Stimulated activated memory B cell treated with anti-CD40 and anti-IgM and Interleukin-4, amounts not matched to agents 10 μg/mL and 1 μg/mL and 100 μg/mL, for 72 hours (primary cell): ENCODE measurements around the gene CADM2.
"Not testable (repeated sequence)": the region's sequence is repeated elsewhere in the genome, so short reads cannot be mapped to it uniquely, and the experiment has no call there.

Experiments used
- ATAC-seq: fragments of 150-1000 bp; cut with Tn5 transposase; 2 replicates; pipeline ENCODE4 v1.10.0; 2021
- H3K27ac Mint-ChIP-seq: one replicate; pipeline ENCODE4 v1.8.0; 2022; ENCODE audit warnings: mild to moderate bottlenecking, mixed read lengths
- H3K27me3 Mint-ChIP-seq: one replicate; pipeline ENCODE4 v1.8.0; 2022; ENCODE audit warnings: mixed read lengths
- H3K36me3 Mint-ChIP-seq: one replicate; pipeline ENCODE4 v1.8.0; 2022; ENCODE audit warnings: mixed read lengths
- H3K4me1 Mint-ChIP-seq: one replicate; pipeline ENCODE4 v1.8.0; 2022; ENCODE audit warnings: mixed read lengths
- H3K4me3 Mint-ChIP-seq: one replicate; pipeline ENCODE4 v1.8.0; 2022; ENCODE audit warnings: mild to moderate bottlenecking, moderate library complexity, mixed read lengths
- H3K9me3 Mint-ChIP-seq: one replicate; pipeline ENCODE4 v1.8.0; 2022; ENCODE audit warnings: mixed read lengths

Gene CADM2

DNA sequence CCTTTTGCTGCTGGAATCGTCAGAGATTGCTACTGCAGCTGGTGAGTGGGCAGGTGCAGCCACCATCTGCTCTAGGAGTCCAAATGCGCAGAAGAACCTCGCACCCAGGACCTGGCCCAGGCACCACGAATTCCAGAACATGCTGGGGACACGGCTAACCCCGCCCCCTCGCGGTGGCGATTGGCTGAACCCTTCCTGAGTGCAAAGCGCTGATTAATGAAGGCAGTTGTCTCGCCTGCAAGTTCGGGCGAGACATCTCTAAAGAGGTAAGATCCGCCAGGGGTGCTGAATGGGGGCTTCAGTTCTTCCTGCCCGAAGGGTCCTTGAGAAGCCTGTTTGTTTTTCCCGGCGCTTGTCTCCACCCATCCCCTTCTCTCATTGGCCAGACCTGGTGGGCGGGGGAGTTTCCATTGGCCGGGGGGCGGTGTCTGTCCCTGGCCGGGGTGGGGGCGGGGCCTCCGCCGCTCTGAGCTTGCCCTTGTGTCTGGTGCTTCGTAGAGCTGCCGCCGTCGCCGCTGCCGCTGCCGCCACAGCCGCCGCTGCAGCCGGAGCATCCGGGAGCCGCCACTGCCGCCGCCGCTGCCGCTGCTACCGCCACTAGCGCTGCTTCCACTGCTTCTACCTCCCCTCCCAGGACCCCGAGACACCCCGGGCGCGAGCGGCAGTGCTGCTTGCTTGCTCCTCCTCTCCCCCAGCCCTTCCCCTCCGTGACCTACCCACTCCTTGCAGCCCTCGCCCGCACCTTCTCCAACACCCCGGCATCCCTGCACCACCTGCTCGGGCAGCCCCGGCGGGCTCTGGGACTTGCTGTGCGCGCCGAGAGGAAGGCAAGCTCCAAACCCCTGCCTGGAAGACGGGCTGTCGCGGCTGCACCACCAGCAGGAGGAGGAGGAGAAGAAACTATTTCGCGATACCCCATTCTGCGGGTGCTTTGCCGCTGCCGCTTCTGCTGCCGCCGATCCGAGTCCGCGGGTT lies at the start of gene CADM2:
TSS of gene CADM2 (plus strand) at position 495 of the 975 bp plus-strand sequence.
- no peaks in the 10 kb centered on the region for H3K36me3 Mint-ChIP-seq
- H3K9me3 Mint-ChIP-seq: no peaks in the 10 kb centered on the region
- peak; percentile 94 for ATAC-seq
- H3K4me3 Mint-ChIP-seq: peak within 1 kb of the TSS; percentile 81
- no peak within 1 kb of the TSS for H3K27ac Mint-ChIP-seq
- peaks cover 63% of the 10 kb centered on the region for H3K27me3 Mint-ChIP-seq
- peaks cover 21% of the 10 kb centered on the region for H3K4me1 Mint-ChIP-seq

DNA sequence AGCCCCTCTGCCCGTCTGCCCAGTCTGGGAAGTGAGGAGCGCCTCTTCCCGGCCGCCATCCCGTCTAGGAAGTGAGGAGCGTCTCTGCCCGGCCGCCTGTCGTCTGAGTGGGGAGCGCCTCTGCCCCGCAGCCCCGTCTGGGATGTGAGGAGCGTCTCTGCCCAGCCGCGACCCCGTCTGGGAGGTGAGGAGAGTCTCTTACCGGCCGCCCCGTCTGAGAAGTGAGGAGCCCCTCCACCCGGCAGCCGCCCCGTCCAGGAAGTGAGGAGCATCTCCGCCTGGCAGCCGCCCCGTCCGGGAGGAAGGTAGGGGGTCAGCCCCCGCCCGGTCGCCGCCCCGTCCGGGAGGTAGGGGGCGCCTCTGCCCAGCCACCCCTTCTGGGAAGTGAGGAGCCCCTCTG lies 40.2 kb upstream of the CADM2 start:
- not testable (repeated sequence) for H3K27ac Mint-ChIP-seq, ATAC-seq, H3K9me3 Mint-ChIP-seq, H3K4me3 Mint-ChIP-seq, H3K36me3 Mint-ChIP-seq, H3K4me1 Mint-ChIP-seq, H3K27me3 Mint-ChIP-seq

DNA sequence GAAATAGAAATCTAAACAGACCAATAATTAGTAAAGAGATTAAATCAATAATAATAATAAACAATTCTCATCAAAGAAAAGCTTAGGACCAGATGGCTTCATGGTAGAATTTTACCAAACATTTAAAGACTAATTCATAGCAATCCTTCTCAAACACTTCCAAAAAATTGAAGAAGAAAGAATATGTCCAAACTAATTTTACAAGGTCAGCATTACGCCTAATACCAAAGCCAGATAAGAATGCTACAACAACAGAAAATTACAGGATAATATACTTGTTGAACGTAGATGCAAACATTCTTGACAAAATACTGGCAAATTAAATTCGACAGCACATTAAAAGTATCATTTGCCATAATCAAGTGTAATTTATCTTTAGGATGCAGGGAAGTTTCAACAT lies 36.1 kb upstream of the CADM2 start:
- no peaks in the 10 kb centered on the region for H3K36me3 Mint-ChIP-seq
- no peak overlapping the region for H3K4me3 Mint-ChIP-seq
- H3K9me3 Mint-ChIP-seq: peaks cover 11% of the 10 kb centered on the region
- no peaks in the 10 kb centered on the region for H3K27me3 Mint-ChIP-seq
- no peak for ATAC-seq
- no peak overlapping the region for H3K27ac Mint-ChIP-seq
- H3K4me1 Mint-ChIP-seq: no peaks in the 10 kb centered on the region

DNA sequence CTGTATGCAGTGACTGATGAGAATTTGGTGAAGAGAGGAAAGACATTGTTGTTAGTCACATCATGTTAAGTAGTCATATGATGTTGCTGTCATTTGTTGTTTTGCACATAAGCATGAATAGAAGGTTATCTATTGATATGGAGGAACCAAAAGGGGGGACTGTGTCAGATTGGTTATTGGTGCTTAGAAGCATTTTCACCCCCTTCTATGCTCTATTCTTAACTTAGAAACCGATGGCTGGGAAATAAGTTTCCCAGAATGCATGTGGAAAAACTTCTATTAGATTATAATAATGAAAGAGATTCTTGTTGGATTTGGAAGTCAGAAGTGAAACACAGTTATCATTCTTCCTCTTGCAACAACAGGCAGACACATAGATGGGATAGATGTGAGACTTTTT lies 33.2 kb upstream of the CADM2 start:
- no peak for ATAC-seq
- no peaks in the 10 kb centered on the region for H3K36me3 Mint-ChIP-seq
- H3K27ac Mint-ChIP-seq: no peak overlapping the region

DNA sequence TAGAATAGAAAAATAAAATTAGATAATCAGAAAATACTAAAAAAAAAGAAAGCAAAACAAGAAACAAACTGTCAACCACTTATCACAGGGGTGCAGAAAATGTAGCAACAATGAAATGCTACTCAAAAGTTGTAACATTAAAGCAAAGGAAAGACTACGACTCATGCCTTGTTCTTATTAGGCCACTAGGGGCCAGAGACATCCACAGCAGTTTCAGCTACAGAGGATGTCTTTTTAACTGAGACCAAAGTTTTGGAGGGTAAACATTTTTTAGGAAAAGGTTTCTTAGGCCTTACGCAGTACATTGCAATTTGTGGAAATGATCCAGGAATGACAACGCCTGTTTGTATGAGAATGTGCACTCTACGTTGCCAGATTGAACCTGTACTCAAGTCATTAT lies 15.4 kb upstream of the CADM2 start:
- no peak overlapping the region for H3K27ac Mint-ChIP-seq
- no peaks in the 10 kb centered on the region for H3K36me3 Mint-ChIP-seq

More for the DNA sequence above, 33.2 kb upstream of the CADM2 start:
- no peaks in the 10 kb centered on the region for H3K4me1 Mint-ChIP-seq
- H3K27me3 Mint-ChIP-seq: no peaks in the 10 kb centered on the region
- H3K9me3 Mint-ChIP-seq: peaks cover 9% of the 10 kb centered on the region
- H3K4me3 Mint-ChIP-seq: no peak overlapping the region

DNA sequence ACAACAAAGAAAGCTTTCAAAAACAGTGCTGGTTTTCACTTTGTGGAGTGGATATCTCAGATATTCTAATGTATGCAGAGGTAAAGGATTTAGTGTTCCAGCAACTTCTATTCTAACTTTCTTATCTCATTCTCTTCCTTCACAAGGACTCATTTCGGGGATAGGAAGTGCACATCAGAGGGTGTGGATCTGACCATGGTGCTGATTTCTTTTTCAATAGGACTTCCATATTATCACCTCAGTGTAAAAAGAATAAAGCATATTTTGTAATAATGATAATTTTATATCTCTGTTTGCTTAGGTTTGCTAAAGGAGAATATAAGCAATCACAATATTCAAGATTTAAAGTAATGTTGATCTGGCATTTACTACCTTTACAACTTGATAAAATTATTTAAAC lies 12.5 kb upstream of the CADM2 start:
- Mint-ChIP-seq H3K4me1 (no peaks in the 10 kb centered on the region), H3K27ac (no peak overlapping the region), H3K9me3 (peaks cover 6% of the 10 kb centered on the region), H3K27me3 (no peaks in the 10 kb centered on the region), H3K4me3 (no peak overlapping the region), H3K36me3 (no peaks in the 10 kb centered on the region)
- ATAC-seq: no peak

More for the DNA sequence above, 15.4 kb upstream of the CADM2 start:
- Mint-ChIP-seq H3K4me3 (no peak overlapping the region), H3K27me3 (no peaks in the 10 kb centered on the region), H3K4me1 (no peaks in the 10 kb centered on the region), H3K9me3 (no peaks in the 10 kb centered on the region)
- no peak for ATAC-seq

DNA sequence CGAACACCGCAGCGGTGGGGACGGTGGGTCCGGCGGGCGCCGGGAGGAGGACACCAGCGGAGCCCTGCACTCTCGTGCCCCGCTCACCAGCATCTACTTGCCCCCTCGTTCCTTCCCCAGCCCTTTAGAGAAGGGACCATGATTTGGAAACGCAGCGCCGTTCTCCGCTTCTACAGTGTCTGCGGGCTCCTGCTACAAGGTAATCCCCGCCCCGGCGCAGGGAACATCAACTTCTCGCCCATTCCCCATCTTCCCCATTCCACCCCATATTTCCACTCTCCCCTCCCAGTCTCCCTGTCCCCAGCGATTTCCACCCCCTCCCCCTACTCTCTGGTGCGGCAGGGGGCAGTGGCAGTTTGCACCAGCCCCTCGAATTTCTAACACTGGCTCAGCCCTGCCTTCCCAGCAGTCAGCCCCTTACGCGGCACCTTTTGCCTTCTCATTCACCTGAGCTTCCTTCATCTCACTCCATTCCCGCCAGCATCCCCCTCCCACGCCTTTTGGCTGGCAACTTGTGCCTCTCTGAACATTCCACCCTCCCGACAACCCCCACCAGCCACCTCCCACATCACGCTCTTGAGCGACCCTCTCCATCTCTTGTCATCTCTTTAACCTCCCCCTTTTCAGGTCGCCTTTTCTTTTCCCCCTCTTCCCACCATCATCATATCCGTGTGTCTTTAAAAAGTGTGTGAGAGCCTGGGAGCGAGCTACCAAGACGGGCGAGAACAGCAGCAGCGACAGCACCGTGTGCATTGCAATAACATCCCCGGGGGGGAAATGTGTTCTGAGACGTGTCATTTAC lies 882 bp downstream of the CADM2 start:
- no peak for ATAC-seq
- no peaks in the 10 kb centered on the region for H3K9me3 Mint-ChIP-seq
- H3K4me1 Mint-ChIP-seq: peaks cover 21% of the 10 kb centered on the region
- peaks cover 63% of the 10 kb centered on the region for H3K27me3 Mint-ChIP-seq
- H3K27ac Mint-ChIP-seq: no peak overlapping the region
- H3K36me3 Mint-ChIP-seq: no peaks in the 10 kb centered on the region
- peak overlapping the region; percentile 81 for H3K4me3 Mint-ChIP-seq

DNA sequence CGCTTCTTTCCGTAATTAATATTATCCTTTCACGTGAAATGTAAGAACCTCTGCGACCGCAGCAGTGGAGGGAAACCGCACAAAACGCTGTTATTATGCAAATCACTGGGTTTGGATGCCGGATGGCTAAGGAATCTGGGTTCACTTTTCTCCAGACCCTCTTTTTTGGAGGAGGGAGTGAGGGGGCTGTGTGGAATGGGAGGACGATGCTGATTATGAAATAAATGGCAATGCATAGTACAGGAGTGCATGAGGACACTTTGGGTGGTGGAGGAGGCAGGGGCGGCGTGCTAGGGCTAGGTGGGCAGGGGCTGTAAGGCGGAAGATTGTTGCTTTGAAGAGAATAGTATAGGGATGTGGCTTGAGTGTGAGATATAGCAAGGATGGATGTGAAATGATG lies 1.8 kb downstream of the CADM2 start:
- H3K4me1 Mint-ChIP-seq: peaks cover 21% of the 10 kb centered on the region
- no peaks in the 10 kb centered on the region for H3K36me3 Mint-ChIP-seq
- no peak for ATAC-seq
- H3K4me3 Mint-ChIP-seq: no peak overlapping the region
- no peaks in the 10 kb centered on the region for H3K9me3 Mint-ChIP-seq
- H3K27me3 Mint-ChIP-seq: peaks cover 63% of the 10 kb centered on the region
- H3K27ac Mint-ChIP-seq: no peak overlapping the region

DNA sequence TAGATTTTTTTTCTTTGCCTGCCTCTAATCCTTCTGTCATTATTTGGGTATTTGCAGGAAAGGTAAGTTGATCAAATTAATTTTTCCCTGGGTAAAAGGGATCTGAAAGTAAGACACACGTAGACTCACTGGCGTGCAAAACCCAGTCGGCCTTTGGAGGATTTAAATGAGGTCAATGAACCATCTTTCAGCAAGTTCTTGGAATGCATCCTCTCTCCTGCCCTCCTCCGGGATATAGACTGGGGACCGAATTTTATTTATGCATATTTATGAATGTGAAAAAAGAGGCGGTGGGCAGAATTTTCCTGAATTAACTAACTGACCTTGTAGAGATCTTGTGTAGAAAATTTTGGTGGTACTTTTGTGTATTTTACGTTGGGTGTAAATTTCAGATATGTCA lies 2.2 kb downstream of the CADM2 start:
- H3K27me3 Mint-ChIP-seq: peaks cover 63% of the 10 kb centered on the region
- H3K36me3 Mint-ChIP-seq: no peaks in the 10 kb centered on the region
- H3K4me1 Mint-ChIP-seq: peaks cover 21% of the 10 kb centered on the region
- no peak overlapping the region for H3K4me3 Mint-ChIP-seq
- no peak overlapping the region for H3K27ac Mint-ChIP-seq
- H3K9me3 Mint-ChIP-seq: no peaks in the 10 kb centered on the region
- no peak for ATAC-seq

DNA sequence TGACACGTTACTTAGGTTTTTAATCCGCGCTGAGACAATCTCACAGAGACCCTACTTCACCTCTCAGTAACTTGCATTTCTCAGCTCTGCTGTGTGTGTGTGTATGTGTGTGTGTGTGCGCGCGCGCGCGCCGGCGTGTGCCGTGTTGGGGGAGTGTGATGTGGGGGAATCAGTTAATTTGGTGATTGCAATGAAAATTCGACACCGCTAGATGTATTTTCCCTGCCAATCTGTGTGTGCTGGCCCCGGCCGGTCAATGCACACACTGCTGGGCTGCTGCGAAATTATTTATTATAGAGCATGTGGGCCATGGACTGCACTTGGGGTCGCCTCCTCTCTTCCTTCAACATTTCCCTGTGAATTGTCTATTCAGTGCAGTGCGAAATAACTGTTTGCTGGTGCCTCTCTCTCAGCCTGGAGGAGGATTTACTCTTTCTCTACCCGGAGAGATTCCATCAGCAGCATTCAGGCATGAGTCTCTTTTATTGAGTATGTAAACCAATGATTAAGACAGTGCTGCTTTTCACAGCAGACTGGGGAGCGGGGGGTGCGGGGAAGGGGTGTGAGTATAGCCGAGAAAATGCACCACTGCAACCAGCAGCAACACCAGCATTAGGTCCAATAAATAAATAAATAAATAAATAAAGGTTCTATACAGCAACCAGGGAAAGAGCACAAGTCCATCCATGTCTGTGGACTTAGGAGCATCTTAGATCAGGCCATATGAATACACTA lies 2.9 kb downstream of the CADM2 start:
- Mint-ChIP-seq H3K9me3 (no peaks in the 10 kb centered on the region), H3K36me3 (no peaks in the 10 kb centered on the region), H3K4me1 (peaks cover 21% of the 10 kb centered on the region), H3K27me3 (peaks cover 63% of the 10 kb centered on the region), H3K27ac (no peak overlapping the region), H3K4me3 (no peak overlapping the region)
- ATAC-seq: no peak

DNA sequence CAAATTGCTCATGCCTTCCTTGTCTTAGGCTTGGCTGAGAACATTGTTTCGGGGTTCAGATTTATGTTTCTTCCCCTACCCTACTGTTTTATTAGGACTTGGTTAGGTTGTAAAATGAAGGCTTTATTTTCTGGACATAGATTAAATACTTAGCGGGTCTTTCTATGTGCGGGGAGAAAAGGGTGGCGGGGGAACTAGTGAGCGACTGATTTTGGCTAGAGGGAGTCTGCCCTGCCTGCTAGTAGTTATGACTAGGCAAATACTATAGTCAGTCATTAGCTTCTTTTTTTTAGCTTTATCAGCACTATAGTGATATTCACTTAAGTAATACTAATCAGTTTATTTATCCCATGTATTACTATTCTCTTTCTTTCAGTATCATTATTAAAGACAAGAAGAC lies 3.6 kb downstream of the CADM2 start:
- Mint-ChIP-seq H3K27ac (no peak overlapping the region), H3K4me1 (peaks cover 21% of the 10 kb centered on the region), H3K27me3 (peaks cover 58% of the 10 kb centered on the region), H3K9me3 (no peaks in the 10 kb centered on the region), H3K4me3 (no peak overlapping the region), H3K36me3 (no peaks in the 10 kb centered on the region)
- no peak for ATAC-seq

DNA sequence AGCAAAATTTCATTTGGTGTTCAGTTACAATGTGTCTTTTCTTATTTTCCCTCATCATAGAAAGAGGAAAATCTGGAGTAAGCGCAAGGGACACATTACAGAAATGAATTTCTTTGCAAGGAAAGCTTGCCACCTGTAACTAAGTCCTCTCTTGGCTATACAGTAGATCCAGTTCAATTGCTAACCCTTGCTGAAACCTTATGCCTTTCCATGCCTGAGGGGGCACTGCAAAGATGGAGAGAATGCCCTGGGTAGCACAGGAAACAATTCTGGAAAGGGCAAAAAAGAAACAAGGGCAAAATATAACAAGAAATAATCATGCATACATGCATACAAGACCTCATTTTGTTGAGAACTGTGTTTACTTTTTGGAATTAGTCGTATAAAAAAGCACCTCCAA lies 4.3 kb downstream of the CADM2 start:
- Mint-ChIP-seq H3K27me3 (peaks cover 50% of the 10 kb centered on the region), H3K4me1 (peaks cover 20% of the 10 kb centered on the region), H3K27ac (no peak overlapping the region), H3K36me3 (no peaks in the 10 kb centered on the region), H3K4me3 (no peak overlapping the region), H3K9me3 (no peaks in the 10 kb centered on the region)
- no peak for ATAC-seq

DNA sequence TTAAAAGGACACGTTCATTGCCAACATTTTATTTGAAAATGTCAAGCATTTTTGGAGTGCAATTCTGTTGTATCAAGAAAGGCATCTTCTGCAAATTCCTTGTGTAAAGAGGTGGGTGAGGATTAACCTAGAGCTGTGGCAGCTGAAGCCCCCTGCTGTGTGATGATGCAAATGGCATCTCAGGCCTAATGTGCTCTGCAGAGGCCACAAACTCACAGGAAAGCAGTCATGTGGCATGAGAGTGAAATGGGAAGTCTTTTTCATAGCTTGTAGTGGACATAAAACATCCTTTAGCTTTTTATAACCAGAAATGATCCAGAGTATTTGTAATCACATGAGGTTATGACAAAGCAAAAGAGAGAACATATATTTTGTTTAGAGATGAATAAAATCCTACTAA lies 6.4 kb downstream of the CADM2 start:
- peaks cover 30% of the 10 kb centered on the region for H3K27me3 Mint-ChIP-seq
- ATAC-seq: no peak
- peaks cover 1% of the 10 kb centered on the region for H3K4me1 Mint-ChIP-seq
- no peak overlapping the region for H3K4me3 Mint-ChIP-seq
- no peak overlapping the region for H3K27ac Mint-ChIP-seq
- H3K9me3 Mint-ChIP-seq: no peaks in the 10 kb centered on the region
- no peaks in the 10 kb centered on the region for H3K36me3 Mint-ChIP-seq

DNA sequence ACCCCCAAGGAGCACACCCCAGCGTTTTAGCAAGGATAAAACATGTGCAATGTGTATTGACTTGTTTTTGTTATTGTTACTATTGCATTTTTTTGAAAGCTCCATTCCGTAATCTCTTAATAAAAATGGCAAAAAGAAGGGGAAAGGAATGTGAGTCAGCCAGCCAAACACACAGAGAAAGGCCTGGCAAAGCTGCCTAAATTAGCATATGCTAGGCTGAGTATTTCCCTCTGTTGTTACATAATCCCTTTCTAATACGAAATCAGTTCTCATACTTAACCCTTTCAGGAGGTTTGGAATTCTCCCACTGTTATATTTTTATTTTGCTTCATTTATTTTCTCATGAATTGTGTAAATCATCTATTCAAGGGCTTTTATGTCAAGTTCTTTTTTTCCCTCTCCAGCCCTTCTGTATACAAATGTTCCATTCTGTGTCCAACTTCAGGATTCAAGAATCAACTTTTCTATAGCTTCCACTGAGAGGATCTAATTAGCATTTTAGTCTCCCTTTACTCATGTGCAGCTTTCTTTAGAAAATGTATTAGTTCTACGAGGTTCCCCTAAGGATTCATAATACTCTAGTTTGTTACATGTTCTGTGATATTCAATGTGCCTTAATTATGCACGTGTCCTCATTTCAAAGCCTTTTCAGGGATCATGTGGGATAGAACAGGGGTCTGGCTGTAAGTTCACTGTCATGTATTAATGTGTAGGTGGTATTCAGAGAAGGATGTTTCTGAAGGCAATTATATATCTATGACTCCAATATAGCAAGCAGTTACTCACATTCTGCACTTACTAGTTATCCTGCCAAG lies 9.2 kb downstream of the CADM2 start:
- H3K27ac Mint-ChIP-seq: no peak overlapping the region
- no peaks in the 10 kb centered on the region for H3K4me1 Mint-ChIP-seq
- no peak for ATAC-seq
- peaks cover 3% of the 10 kb centered on the region for H3K9me3 Mint-ChIP-seq
- peaks cover 2% of the 10 kb centered on the region for H3K27me3 Mint-ChIP-seq
- H3K4me3 Mint-ChIP-seq: no peak overlapping the region
- H3K36me3 Mint-ChIP-seq: no peaks in the 10 kb centered on the region
